Measurements from ENCODE around the gene LSM2.

Gene LSM2

DNA sequence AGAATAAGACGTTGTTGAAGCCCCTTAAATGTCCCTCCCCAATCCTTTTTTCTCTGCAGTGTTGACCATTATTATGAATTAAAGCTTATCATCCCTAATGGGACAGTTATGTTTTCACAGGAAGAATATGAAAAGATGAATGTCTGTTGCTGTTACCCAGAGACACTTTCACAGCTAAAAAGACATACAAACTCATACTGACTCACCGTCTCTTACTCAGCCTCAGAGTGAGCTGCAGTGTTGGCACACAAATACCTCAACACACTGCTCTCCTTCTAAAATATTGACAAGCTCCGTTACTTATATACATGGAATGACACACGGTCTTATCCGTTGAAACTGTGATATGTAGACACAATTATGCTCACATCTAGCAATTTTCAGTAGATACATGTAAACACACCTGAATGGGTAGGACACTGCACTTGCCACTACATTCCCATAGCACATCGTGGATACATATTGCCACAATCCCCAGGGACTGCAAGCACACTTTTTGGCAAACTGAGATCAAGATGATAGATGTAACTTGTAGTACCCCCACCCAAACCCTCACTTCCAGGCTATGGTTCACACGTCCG, 53.9 kb downstream of the LSM2 start:
- DNase-seq (ENCODE audit: low read depth in 2 of 2, low spot score in 1 of 2) = no peak

- DNase-seq (ENCODE audit: low read depth in 2 of 2, low spot score in 1 of 2) = no peak
These were observed 56.2 kb downstream of the LSM2 start for GRCh38 chr6:31750411-31751022.

DNA sequence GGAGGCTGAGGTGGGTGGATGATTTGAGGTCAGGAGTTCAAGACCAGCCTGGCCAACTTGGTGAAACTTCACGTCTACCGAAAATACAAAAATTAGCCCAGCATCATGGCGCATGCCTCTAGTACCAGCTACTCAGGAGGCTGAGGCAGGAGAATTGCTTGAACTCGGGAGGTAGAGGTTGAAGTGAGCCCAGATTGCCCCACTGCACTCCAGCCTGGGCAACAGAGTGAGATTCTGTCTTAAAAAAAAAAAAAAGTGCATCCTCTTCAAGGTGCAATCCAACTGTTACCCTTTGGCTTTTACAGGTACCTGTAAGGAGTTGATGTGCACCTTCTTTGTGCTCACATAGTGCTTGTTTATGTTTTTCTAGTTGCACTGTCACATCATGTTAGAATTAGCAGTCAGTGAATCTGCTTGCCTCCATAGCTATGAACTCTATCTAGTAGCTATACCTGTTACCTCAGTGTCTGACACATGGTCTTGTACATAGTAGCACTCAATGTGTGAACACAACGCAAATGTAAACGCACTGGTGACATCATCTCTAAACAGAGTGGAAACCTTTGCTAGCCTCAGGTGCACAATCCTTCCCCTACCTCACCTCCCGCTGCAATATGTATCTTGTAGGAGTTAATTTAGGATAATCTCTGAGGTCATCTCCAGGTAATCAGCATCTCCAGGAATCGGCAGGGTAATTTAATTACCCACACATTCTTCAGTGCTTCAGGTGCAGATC, 57.3 kb downstream of the LSM2 start:
- DNase-seq (ENCODE audit: low read depth in 2 of 2, low spot score in 1 of 2) = no peak
